ENCODE results near the gene PRRT1B.

PRRT1B gene

DNA sequence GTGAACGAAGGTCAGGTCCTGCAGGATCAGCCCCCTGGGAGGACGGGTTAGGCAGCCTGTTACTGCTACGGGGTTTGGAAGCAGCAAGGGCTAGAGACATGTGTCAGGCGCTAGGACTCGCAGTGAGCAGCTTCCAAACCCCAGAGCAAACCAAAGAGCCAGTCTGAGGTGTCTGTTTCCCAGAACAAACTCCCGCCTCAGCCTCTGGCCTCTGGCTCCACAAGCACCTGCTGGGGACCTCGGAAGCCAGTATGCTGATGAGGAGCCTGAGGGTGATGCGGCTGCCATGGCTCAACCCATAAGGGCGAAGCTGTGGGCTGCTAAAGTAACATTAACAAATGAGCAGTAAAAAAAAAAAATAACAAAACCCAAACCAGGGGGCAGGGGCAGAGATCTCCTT, 35.0 kb downstream of the PRRT1B start:
- no peak for DNase-seq (ENCODE audit: low read depth)

GRCh38 chr9:131582056-131582455, 36.7 kb downstream of the PRRT1B start:
- DNase-seq (ENCODE audit: low read depth): no peak

DNA sequence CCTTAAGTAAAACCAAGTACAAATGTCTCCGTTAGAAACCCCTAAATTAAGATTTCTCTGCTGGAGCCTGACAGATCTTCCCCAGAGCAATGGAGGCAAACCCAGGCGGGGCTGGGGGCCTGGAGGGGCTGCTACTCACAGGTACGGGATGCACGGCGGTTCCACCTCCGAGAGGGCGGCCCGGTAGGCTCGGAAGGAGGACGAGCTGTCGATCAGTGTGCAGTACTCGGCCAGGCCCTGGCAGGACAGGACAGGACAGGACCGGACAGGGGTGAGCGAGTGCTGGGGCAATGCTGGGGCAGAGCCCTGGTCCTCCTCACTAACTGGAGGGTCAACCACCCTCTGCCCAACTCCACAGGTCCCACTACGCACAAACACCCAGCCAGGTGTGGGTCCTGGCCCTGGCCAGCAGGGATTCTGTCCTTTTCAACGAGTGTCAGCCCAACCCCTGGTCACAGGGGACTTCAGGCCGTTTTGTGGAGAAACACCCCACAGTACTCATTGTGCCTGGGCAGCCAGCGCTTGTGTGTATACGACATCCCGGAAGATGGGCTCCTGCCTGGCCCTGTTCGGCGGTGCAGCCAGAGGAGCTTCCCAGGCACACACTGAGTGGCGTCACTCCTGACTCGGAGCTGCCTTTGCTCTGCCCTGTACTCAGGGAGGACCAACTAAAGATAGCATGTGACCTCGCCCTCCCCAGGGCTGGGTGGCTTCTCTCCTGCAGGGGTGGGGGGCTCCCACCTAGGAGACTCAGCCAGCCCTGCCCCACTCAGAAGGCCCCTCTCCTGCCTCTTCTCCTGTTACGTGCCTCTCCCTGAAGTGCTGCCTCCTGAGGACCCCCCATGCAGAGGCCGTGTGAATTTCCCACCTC, 37.4 kb downstream of the PRRT1B start:
- DNase-seq (ENCODE audit: low read depth): no peak

DNA sequence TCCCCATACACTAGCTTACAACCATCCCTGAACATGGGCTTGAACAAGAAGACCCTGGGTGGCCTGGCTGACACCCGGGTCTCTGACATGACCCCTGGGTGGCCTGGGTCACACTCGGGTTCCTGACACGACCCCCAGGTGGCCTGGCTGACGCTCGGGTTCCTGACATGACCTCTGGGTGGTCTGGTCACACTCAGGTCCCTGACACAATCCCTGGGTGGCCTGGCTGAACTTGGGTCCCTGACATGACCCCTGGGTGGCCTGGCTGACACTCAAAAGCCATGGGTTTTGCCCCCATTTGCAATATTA, 38.0 kb downstream of the PRRT1B start:
- DNase-seq (ENCODE audit: low read depth): no peak

- no peak for DNase-seq (ENCODE audit: low read depth)
These were observed 38.7 kb downstream of the PRRT1B start for GRCh38 chr9:131583836-131584555.

GRCh38 chr9:131584858-131585257, 39.5 kb downstream of the PRRT1B start:
- no peak for DNase-seq (ENCODE audit: low read depth)

GRCh38 chr9:131585375-131585774, 40.1 kb downstream of the PRRT1B start:
- DNase-seq (ENCODE audit: low read depth): no peak

DNA sequence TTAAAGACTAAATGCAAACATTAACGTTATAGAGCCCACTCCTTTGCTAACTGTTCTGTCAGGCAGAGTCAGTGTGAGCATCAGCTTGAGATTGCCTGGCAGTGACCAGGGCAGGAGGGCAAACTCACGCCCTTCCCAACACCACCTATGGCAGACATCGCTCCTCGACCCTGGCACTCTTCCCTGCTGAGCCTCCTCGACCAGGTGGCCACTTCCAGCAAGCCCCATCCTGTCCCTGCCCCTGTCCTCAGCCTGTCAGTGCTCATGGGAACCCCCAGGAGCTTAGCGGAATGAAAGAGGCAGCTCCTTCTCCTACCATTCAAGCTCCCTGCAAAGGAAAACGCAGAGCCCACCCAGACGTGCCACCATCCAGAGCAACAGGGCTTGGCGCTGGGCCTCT, 42.0 kb downstream of the PRRT1B start:
- DNase-seq (ENCODE audit: low read depth): no peak

DNA sequence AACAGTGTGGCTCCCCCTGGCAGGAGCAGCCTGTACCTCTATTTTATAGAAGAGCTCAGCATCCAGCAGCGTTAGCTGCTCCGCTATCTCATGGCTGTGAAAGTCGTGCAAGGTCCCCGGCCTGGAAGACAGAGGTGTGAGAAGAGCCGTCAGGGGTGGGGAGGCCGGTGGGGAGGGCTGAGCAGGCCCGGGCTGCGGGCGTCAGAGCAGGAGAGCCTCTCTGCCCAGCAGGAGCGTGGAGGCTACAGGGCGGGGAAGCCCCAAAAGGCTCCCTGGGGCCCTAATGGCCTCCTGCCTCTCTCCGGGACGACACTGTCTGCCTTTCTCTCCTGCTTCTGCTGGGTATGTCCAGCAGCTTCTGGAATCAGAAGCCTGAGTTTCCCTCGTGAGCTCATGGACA, 42.6 kb downstream of the PRRT1B start:
- DNase-seq (ENCODE audit: low read depth): no peak

GRCh38 chr9:131588396-131588795, 43.1 kb downstream of the PRRT1B start:
- no peak for DNase-seq (ENCODE audit: low read depth)

GRCh38 chr9:131589124-131589711, 43.9 kb downstream of the PRRT1B start:
- DNase-seq (ENCODE audit: low read depth): no peak

- no peak for DNase-seq (ENCODE audit: low read depth)
These were observed 44.7 kb downstream of the PRRT1B start for GRCh38 chr9:131589993-131590392.

- DNase-seq (ENCODE audit: low read depth): no peak
These were observed 45.1 kb downstream of the PRRT1B start for GRCh38 chr9:131590449-131590848.

- peak; percentile 40 for DNase-seq (ENCODE audit: low read depth)
These were observed 45.9 kb downstream of the PRRT1B start for GRCh38 chr9:131590907-131591844.

DNA sequence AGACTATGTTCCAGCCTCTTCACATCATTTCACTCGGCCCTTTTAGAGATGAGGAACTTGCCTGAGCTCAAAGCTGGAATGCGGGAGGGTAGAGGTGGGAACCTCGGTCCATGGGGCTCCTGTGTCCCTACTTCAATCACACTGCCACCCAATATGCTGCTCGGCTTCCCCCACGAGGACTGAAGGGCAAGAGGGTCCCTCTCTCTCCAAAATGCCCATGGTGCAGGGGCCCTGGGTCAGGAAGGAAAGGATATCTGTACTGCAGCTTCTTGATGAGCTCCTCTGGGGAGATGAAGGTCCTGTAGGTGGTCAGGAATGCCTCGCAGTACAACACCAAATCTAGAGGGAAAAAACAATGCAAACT, 46.5 kb downstream of the PRRT1B start:
- no peak for DNase-seq (ENCODE audit: low read depth)

DNA sequence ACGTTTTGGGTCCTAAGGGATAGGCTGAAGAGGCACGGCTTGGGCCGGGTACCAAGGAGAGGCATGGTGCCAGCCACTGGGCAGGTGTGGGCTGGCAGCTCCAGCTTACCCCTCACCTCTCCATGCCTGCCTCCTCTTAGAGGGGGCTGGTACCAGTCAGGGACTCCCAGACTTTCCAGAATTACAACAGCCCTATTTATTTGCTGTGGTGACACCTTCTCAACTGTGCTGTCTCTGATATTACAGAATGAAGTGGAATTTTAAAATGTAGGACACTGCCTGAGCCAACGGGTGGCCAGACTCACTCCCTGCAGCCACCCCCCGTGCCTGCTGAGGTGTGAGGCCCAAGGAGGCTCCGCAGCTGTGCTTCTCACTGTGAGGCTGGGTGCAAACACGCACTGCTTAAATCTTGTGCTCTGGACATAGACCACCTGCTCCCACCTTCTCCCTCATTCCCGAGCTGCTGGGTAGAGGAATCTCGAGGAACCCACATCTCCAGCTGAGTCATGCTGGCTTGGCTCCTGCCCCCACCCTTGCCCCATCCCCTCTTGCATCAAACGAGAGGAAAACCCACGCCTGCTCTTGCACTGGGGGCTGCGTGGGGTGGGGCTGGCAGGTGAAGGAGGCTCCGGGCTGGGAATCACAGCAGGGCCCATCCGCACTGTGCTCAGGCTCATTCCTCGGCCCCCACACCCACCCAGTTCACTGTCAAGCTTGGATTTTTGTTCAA, 47.9 kb downstream of the PRRT1B start:
- no peak for DNase-seq (ENCODE audit: low read depth)

DNA sequence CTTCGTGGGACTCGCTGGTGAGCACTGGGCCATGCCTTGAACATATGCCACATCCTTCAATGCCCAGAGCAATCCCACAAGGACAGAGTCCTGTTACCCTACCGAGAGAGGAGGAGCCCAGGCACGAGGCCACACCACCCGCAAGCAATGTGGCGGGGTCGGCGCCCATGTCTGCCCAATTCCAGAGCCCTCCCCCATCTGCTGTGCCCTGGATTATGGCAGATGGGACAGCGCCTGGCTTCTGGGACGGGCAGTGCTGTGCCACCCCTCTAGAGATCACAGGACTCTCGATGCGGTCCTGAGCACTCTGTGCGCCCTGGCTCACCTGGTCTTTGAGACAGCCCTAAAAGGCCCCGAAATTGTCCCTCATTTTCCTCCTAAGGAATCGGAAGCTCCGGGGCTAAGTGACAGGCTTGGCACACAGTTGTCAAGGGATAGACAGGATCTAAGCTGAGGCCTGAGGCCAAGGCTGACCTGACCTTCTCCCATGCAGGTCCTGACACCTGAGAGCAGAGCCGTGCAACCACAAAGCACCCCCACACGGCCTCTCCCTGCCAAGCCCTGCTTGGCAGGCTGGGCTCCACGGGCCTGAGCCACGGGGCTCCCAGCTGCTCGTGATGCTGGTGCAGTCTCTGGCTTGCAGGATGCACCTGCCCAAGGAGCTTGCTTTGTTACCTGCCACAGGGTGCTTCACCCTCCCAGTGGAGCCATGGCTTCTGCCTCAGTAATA, 48.8 kb downstream of the PRRT1B start:
- DNase-seq (ENCODE audit: low read depth): no peak

DNA sequence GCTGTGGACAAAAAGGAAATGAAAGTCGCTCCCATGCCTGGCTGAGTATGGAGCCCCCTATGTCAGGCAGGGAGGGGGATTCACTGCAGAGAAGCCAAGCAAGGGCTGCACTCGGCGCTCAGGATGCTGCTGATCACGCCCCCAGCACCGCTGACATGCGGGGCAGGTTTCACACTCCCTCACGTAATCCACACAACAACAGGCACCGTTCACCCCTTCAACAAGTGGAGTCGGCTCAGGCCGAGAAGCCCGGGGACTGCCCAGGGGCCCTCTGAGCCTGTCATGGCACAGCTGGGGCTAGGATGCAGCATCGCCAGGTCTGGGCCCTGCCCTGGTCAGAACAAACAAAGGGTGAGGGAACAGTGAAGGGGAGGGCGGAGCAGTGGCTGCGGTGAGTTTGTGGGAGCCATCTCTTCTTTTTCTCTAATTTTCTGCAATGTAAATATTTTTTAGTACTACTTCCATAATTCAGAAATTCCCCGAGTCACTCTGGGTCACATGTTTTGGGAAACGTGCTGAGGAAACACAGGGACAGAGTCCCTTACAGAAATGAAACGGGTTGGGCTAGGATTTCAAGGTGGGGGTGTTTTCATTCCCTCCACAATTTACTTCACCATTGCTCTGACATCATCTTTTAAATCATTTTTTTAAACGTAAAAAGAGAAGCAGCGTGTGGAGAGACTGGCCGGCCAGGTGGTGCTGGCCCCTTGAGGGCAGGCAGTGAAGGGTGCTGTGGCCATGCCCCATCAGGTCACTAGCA, 49.8 kb downstream of the PRRT1B start:
- no peak for DNase-seq (ENCODE audit: low read depth)

DNA sequence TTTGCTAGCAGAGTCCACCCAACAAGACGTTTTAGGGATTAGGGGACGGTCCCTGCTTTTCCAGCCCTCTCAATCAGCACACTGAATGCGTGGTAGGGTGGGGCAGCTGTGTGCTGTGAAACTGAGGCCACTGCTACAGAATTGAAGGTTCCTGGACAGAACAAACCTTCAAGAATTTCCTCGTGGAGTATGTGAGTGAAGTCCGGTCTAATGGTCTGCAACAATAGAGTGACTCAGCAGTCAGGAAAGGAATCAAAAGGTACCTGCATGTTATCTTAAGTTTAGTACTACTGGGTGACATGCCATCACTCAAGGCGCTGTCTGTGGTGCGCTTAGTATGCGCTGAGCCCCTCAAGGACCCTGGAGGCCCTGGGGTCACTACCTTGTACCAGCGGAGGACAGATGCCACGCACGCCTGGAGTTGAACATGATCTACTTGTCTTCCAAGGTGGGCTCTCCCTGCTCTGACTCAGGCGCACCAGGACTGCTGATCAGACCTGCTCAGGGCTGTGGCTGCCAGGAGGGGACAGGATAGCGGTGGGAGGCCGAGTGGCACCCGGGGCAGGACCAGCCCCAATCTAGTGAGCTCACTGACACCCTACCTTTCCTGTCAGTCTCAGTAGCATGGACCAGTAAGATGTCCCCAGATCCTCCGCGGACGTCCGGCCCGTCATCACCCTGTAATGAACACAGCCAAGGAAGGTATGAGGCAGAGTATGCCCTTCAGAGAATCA, 50.5 kb downstream of the PRRT1B start:
- no peak for DNase-seq (ENCODE audit: low read depth)

GRCh38 chr9:131596430-131596743, 51.1 kb downstream of the PRRT1B start:
- no peak for DNase-seq (ENCODE audit: low read depth)

Measured in stimulated activated CD8-positive, alpha-beta memory T cell treated with anti-CD3 and anti-CD28 coated beads, Interleukin-15, amount 100 ng/mL, for 1 hour (primary cell).